ENCODE results near the gene CNTNAP2.

CNTNAP2 gene

GRCh38 chr7:146424084-146424483 is 307.5 kb downstream of the CNTNAP2 start:
- DNase-seq (ENCODE audit: low read depth): no peak

- no peak for DNase-seq (ENCODE audit: low read depth)
These were observed 316.9 kb downstream of the CNTNAP2 start for GRCh38 chr7:146433501-146433900.

GRCh38 chr7:146443102-146443501 is 326.5 kb downstream of the CNTNAP2 start:
- DNase-seq (ENCODE audit: low read depth): no peak

- DNase-seq (ENCODE audit: low read depth): no peak
These were observed 333.0 kb downstream of the CNTNAP2 start for GRCh38 chr7:146449625-146450024.

- DNase-seq (ENCODE audit: low read depth): no peak
These were observed 338.6 kb downstream of the CNTNAP2 start for GRCh38 chr7:146455091-146455655.

GRCh38 chr7:146479040-146479439 is 362.4 kb downstream of the CNTNAP2 start:
- DNase-seq (ENCODE audit: low read depth): no peak

- no peak for DNase-seq (ENCODE audit: low read depth)
These were observed 369.9 kb downstream of the CNTNAP2 start for GRCh38 chr7:146486519-146486918.

GRCh38 chr7:146492017-146492416 is 375.4 kb downstream of the CNTNAP2 start:
- DNase-seq (ENCODE audit: low read depth): no peak

- DNase-seq (ENCODE audit: low read depth): no peak
These were observed 378.5 kb downstream of the CNTNAP2 start for GRCh38 chr7:146494952-146495596.

GRCh38 chr7:146496657-146497056 is 380.1 kb downstream of the CNTNAP2 start:
- DNase-seq (ENCODE audit: low read depth): no peak

- DNase-seq (ENCODE audit: low read depth): no peak
These were observed 383.4 kb downstream of the CNTNAP2 start for GRCh38 chr7:146499970-146500369.

- no peak for DNase-seq (ENCODE audit: low read depth)
These were observed 387.2 kb downstream of the CNTNAP2 start for GRCh38 chr7:146503844-146504243.

- DNase-seq (ENCODE audit: low read depth): no peak
These were observed 393.6 kb downstream of the CNTNAP2 start for GRCh38 chr7:146510088-146510680.

GRCh38 chr7:146514304-146514703 is 397.7 kb downstream of the CNTNAP2 start:
- DNase-seq (ENCODE audit: low read depth): no peak

GRCh38 chr7:146528581-146528980 is 412.0 kb downstream of the CNTNAP2 start:
- no peak for DNase-seq (ENCODE audit: low read depth)

- DNase-seq (ENCODE audit: low read depth): no peak
These were observed 423.2 kb downstream of the CNTNAP2 start for GRCh38 chr7:146539836-146540235.

- no peak for DNase-seq (ENCODE audit: low read depth)
These were observed 425.5 kb downstream of the CNTNAP2 start for GRCh38 chr7:146542101-146542500.

GRCh38 chr7:146544748-146545147 is 428.1 kb downstream of the CNTNAP2 start:
- DNase-seq (ENCODE audit: low read depth): no peak

- DNase-seq (ENCODE audit: low read depth): no peak
These were observed 432.2 kb downstream of the CNTNAP2 start for GRCh38 chr7:146548816-146549215.

GRCh38 chr7:146554556-146554955 is 438.0 kb downstream of the CNTNAP2 start:
- no peak for DNase-seq (ENCODE audit: low read depth)

GRCh38 chr7:146557971-146558469 is 441.4 kb downstream of the CNTNAP2 start:
- no peak for DNase-seq (ENCODE audit: low read depth)

- DNase-seq (ENCODE audit: low read depth): no peak
These were observed 449.3 kb downstream of the CNTNAP2 start for GRCh38 chr7:146565872-146566271.

- no peak for DNase-seq (ENCODE audit: low read depth)
These were observed 459.3 kb downstream of the CNTNAP2 start for GRCh38 chr7:146575903-146576302.

- no peak for DNase-seq (ENCODE audit: low read depth)
These were observed 475.4 kb downstream of the CNTNAP2 start for GRCh38 chr7:146591976-146592375.
